ENCODE data around the gene LENEP.

The LENEP gene

DNA sequence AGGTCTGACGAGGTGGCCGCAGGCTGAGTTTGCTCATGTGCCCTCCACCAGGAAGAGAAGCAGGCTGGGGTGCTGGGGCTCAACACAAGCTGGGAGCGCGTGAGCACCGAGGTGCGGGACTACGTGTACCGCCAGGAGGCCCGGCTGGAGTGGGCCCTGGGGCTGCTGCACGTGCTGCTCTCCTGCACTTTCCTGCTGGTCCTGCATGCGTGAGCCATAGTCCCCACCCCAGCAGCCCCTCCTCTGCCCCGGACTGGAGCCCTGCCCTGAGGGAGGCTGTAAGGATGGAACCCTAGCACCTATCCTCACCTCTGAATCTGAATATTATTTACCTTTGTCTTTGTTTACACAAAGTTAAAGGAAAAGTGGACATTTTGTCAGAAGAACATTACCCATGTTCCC, 49.9 kb downstream of the LENEP start:
- Histone ChIP-seq H3K4me1 (no peaks in the 10 kb centered on the region), H2AFZ (no peak overlapping the region), H3K79me2 (no peaks in the 10 kb centered on the region), H3K9me3 (ENCODE audit: control insufficient read depth, low read length) (no peaks in the 10 kb centered on the region), H3K36me3 (ENCODE audit: control insufficient read depth, insufficient read depth, low read length) (no peaks in the 10 kb centered on the region), H3K4me3 (ENCODE audit: low read depth, low read length) (no peak overlapping the region), H3K27me3 (ENCODE audit: control insufficient read depth, insufficient read depth, low read length) (no peaks in the 10 kb centered on the region), H3K27ac (no peak overlapping the region), H3K4me2 (ENCODE audit: low read length) (no peak overlapping the region), H3K9ac (no peak overlapping the region)
- TF ChIP-seq, protein P1, sequence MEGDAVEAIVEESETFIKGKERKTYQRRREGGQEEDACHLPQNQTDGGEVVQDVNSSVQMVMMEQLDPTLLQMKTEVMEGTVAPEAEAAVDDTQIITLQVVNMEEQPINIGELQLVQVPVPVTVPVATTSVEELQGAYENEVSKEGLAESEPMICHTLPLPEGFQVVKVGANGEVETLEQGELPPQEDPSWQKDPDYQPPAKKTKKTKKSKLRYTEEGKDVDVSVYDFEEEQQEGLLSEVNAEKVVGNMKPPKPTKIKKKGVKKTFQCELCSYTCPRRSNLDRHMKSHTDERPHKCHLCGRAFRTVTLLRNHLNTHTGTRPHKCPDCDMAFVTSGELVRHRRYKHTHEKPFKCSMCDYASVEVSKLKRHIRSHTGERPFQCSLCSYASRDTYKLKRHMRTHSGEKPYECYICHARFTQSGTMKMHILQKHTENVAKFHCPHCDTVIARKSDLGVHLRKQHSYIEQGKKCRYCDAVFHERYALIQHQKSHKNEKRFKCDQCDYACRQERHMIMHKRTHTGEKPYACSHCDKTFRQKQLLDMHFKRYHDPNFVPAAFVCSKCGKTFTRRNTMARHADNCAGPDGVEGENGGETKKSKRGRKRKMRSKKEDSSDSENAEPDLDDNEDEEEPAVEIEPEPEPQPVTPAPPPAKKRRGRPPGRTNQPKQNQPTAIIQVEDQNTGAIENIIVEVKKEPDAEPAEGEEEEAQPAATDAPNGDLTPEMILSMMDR (IDR thresholded peaks at IDR 0.05): no peak

DNA sequence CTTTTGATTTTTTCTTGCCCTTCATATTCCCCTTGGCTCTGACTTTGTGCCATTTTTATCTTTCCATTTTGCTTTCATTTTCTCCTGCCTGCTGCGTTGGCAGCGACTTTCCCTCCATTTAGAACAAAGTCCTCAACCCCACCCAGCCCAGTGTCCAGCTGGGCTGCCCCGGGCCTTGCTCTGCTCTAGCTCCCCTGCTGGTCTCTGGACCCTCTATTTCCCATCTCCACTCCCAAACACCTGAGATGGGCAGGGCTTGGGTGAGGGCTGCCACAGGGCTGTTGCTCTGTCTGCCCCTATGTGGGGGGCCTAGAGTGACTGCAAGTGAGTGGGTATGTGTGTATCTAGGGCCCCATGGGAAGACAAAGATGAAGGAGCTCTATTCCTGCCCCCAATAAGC, 50.4 kb downstream of the LENEP start:
- Histone ChIP-seq H3K4me3 (ENCODE audit: low read depth, low read length) (no peak overlapping the region), H3K79me2 (no peaks in the 10 kb centered on the region), H2AFZ (no peak overlapping the region), H3K27ac (no peak overlapping the region), H3K9me3 (ENCODE audit: control insufficient read depth, low read length) (no peaks in the 10 kb centered on the region), H3K36me3 (ENCODE audit: control insufficient read depth, insufficient read depth, low read length) (no peaks in the 10 kb centered on the region), H3K27me3 (ENCODE audit: control insufficient read depth, insufficient read depth, low read length) (no peaks in the 10 kb centered on the region), H3K9ac (no peak overlapping the region), H3K4me2 (ENCODE audit: low read length) (no peak overlapping the region), H3K4me1 (no peaks in the 10 kb centered on the region)
- TF ChIP-seq, protein P1 (IDR thresholded peaks at IDR 0.05): no peak
